A673 (cell line): ENCODE measurements around the gene SPIRE2. TPM values are rescaled to one million over a fixed set of nuclear protein-coding genes. Genes with fewer than 3 reads are reported as not detected.
"Not testable (repeated sequence)": the region's sequence is repeated elsewhere in the genome, so short reads cannot be mapped to it uniquely, and the experiment has no call there.

Source experiments
- BruUV-seq: library from RNA; stranded (reverse); fragments of 400-500 nt; replicated peaks from 2 replicates; lab custom pipeline; 2021; lab: Mats Ljungman, UMichigan
- CTCF ChIA-PET: fragments of 300-600 bp; sonication (Branson Sonifier 250); formaldehyde crosslinking; loops from one replicate; lab custom pipeline; 2022; ENCODE audit warnings: antibody characterized with exemption; lab: Charles Lee
- POLR2A ChIA-PET: fragments of 300-600 bp; sonication (Branson Sonifier 250); formaldehyde crosslinking; loops from one replicate; lab custom pipeline; 2022; ENCODE audit warnings: antibody characterized with exemption; ENCODE audit not compliant: low non-redundant PET; lab: Charles Lee
- DNase-seq: peaks from one replicate; pipeline ENCODE4 v3.0.0-alpha.2; 2015; ENCODE audit warnings: low spot score
- H3K27ac ChIP-seq: fragments of 200-600 bp; sonication (generic); 2 replicates; pipeline ENCODE4 v1.5.1; 2016; ENCODE audit warnings: mixed run types, low read depth, mild to moderate bottlenecking, mixed read lengths, antibody characterized with exemption, low read length; ENCODE audit not compliant: poor library complexity, severe bottlenecking
- H3K27me3 ChIP-seq: fragments of 200-600 bp; sonication (generic); replicated peaks from 2 replicates; pipeline ENCODE4 v1.6.1; 2017; ENCODE audit warnings: mixed run types, low read depth, mild to moderate bottlenecking, mixed read lengths, antibody characterized with exemption, low read length; ENCODE audit not compliant: insufficient read depth, poor library complexity
- H3K36me3 ChIP-seq: fragments of 200-600 bp; sonication (generic); 2 replicates; pipeline ENCODE4 v1.6.1; 2016; ENCODE audit warnings: mixed run types, mild to moderate bottlenecking, mixed read lengths, antibody characterized with exemption, low read length; ENCODE audit not compliant: insufficient read depth, poor library complexity, severe bottlenecking
- H3K4me1 ChIP-seq: fragments of 200-600 bp; sonication (generic); 2 replicates; pipeline ENCODE4 v1.6.1; 2017; ENCODE audit warnings: mixed run types, mild to moderate bottlenecking, mixed read lengths, antibody characterized with exemption, low read length; ENCODE audit not compliant: insufficient read depth, poor library complexity, severe bottlenecking
- H3K4me3 ChIP-seq: fragments of 200-600 bp; sonication (generic); 2 replicates; pipeline ENCODE4 v1.5.1; 2016; ENCODE audit warnings: low read depth, mixed run types, mild to moderate bottlenecking, mixed read lengths, low read length; ENCODE audit not compliant: poor library complexity, severe bottlenecking
- H3K9me3 ChIP-seq: fragments of 200-600 bp; sonication (generic); 2 replicates; pipeline ENCODE4 v1.6.1; 2016; ENCODE audit warnings: mixed run types, low read depth, mild to moderate bottlenecking, mixed read lengths, antibody characterized with exemption, low read length; ENCODE audit not compliant: poor library complexity, severe bottlenecking
- EZH2 ChIP-seq: fragments of 200-600 bp; sonication (generic); IDR thresholded peaks from 2 replicates; pipeline ENCODE4 v1.6.1; 2017; ENCODE audit warnings: borderline replicate concordance, low read depth, mild to moderate bottlenecking, mixed read lengths, antibody characterized with exemption, low read length; ENCODE audit not compliant: poor library complexity, severe bottlenecking
- intact Hi-C: fragments of 100-400 bp; cut with micrococcal nuclease; formaldehyde crosslinking; loops from one replicate; pipeline ENCODE4 v1.10.0; 2022; ENCODE audit not compliant: unreplicated experiment
- total RNA-seq: library from RNA; stranded (reverse); gene quantifications from 2 replicates; pipeline ENCODE4 v1.2.3, GENCODE V29; 2021
- TF ChIP-seq, protein P1 (sequence below): fragments of 300-800, 200-600 bp; sonication (generic); conservative IDR thresholded peaks from 2 replicates; pipeline ENCODE4 v1.5.1; 2017; ENCODE audit warnings: low read depth, mild to moderate bottlenecking, antibody characterized with exemption, low read length, moderate library complexity, mixed read lengths

Gene SPIRE2
- total RNA-seq, 1 experiment from 2014 or later: 18.9 TPM

DNA sequence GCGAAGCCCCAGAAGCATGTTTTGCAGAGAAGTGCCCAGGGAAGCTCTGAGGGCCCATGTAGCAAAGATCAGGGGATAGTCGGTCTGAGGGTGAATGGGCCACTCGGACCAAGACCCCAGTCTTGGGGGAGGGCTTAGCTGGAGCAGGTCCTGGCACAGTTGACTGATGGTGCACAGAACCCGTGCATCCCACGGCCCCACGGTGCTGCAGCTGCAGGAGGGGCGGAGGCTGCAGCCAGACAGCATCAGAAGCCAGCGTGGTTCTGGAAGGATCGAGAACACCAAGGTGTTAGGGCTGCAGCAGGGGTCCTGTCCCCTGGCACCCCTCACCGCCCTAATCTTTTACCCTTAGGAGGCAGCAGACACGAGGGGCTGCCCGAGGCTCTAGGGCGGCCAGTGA, 83.9 kb downstream of the SPIRE2 start:
- CTCF ChIA-PET: interaction anchor here (0.6 kb wide), 1 partner anchor 121 kb away, joined by 3 read pairs; no protein-coding TSS in a partner anchor
- Histone ChIP-seq H3K27ac (no peak overlapping the region), H3K36me3 (peaks cover 40% of the 10 kb centered on the region), H3K4me3 (no peak overlapping the region), H3K27me3 (no peaks in the 10 kb centered on the region), H3K9me3 (peaks cover 7% of the 10 kb centered on the region), H3K4me1 (peaks cover 6% of the 10 kb centered on the region)
- intact Hi-C loops: loop anchor here (10.0 kb wide), 1 partner anchor 207 kb away; the partner anchor contains the start of gene SPATA2L
- BruUV-seq: no TSS peak
- TF ChIP-seq, protein P1, sequence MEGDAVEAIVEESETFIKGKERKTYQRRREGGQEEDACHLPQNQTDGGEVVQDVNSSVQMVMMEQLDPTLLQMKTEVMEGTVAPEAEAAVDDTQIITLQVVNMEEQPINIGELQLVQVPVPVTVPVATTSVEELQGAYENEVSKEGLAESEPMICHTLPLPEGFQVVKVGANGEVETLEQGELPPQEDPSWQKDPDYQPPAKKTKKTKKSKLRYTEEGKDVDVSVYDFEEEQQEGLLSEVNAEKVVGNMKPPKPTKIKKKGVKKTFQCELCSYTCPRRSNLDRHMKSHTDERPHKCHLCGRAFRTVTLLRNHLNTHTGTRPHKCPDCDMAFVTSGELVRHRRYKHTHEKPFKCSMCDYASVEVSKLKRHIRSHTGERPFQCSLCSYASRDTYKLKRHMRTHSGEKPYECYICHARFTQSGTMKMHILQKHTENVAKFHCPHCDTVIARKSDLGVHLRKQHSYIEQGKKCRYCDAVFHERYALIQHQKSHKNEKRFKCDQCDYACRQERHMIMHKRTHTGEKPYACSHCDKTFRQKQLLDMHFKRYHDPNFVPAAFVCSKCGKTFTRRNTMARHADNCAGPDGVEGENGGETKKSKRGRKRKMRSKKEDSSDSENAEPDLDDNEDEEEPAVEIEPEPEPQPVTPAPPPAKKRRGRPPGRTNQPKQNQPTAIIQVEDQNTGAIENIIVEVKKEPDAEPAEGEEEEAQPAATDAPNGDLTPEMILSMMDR: no peak
- no peak for TF ChIP-seq EZH2
- no peak for DNase-seq
- POLR2A ChIA-PET: no interaction called here

DNA sequence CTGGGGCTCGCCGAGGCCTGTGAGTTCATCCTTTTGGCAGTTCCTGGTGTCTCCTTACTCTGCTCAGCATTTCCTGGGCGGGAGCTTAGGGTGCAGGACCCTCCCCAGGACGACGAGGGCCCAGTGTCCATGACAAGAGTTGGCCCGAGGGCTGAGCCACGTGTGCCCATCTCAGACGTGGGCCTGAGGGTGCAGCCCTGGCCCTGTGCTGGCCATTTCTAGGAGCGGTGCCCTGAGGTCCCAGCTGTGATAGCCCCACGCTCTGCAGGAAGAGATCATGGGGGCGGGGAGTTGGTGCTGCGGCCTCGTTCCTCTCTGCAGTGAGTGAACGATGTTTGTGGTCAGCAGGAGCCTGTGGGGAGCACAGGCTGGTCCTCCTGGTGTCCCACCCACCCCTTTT, 84.4 kb downstream of the SPIRE2 start:
- H3K9me3 ChIP-seq: peaks cover 7% of the 10 kb centered on the region
- peaks cover 10% of the 10 kb centered on the region for H3K4me1 ChIP-seq
- H3K4me3 ChIP-seq: no peak overlapping the region
- TF ChIP-seq, protein P1: no peak
- no peak for TF ChIP-seq EZH2
- no peak for DNase-seq
- peaks cover 40% of the 10 kb centered on the region for H3K36me3 ChIP-seq
- no peaks in the 10 kb centered on the region for H3K27me3 ChIP-seq
- intact Hi-C loops: loop anchor here (10.0 kb wide), 1 partner anchor 208 kb away; the partner anchor contains the start of gene SPATA2L
- ChIA-PET POLR2A (no interaction called here), CTCF (no interaction called here)
- no peak overlapping the region for H3K27ac ChIP-seq
- no TSS peak for BruUV-seq

DNA sequence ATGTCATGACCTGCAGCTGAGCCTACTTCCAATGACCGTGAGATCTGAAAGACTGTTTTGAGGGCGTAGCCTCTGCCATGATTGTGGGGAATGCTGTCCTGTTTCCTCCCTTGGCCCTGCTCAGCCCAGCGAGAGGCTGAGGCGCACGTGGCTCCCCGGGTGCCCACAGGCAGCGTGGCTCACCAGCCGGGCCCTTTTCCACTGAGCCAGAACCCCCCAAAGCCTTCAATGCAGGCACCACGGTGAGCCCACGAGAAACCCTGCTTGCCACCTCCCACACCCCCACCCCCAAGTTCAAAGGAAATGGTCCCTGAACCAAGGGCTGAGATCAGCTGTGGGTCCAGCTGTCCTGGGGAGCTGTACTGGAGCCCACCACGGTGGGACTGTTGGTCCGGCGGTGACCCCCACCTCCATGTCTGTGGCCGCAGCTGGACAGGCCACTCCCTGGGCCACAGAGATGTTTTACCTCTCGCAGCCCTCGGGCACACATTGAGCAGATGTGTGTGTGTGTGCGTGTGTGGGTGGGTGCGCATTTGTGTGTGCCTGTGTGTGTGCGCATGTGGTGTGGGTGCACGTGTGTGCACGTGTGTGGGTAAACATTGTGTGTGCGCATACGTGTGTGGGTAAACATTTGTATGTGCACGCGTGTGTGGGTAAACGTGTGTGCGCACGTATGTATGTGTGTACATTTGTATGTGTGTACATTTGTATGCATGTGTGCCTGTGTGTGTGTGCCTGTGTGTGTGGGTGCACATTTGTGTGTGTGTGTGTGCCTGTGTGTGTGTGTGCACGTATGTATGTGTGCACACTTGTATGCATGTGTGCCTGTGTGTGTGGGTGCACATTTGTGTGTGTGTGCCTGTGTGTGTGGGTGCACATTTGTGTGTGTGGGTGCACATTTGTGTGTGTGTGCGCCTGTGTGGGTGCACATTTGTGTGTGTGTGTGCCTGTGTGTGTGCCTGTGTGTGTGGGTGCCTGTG, 85.4 kb downstream of the SPIRE2 start:
- Histone ChIP-seq H3K4me3 (no peak overlapping the region), H3K4me1 (peaks cover 19% of the 10 kb centered on the region), H3K9me3 (no peaks in the 10 kb centered on the region), H3K36me3 (peaks cover 32% of the 10 kb centered on the region), H3K27ac (no peak overlapping the region), H3K27me3 (no peaks in the 10 kb centered on the region)
- DNase-seq: no peak
- no TSS peak for BruUV-seq
- CTCF ChIA-PET: no interaction called here
- TF ChIP-seq EZH2: no peak
- TF ChIP-seq, protein P1: no peak
- intact Hi-C loops: loop anchor here (10.0 kb wide), 1 partner anchor 209 kb away; the partner anchor contains the start of gene SPATA2L
- POLR2A ChIA-PET: no interaction called here

DNA sequence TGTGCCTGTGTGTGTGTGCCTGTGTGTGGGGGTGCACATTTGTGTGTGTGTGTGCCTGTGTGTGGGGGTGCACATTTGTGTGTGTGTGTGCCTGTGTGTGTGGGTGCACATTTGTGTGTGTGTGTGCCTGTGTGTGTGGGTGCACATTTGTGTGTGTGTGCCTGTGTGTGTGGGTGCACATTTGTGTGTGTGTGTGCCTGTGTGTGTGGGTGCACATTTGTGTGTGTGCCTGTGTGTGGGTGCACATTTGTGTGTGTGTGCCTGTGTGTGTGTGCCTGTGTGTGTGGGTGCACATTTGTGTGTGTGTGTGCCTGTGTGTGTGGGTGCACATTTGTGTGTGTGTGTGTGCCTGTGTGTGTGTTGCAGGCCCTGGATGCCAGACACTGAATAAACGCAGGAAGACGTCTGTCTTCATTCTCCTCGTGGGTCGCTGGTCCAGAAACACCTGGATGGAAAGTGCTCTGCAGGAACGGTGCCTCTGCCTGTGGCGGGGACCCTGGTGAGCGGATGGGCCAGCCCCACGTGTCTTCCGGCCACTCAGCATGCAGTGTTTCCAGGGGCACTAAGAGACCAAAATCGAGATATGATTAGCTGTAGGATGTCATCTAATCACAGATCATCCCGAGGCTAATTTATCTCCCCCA, 86.5 kb downstream of the SPIRE2 start:
- H3K9me3 ChIP-seq, CTCF ChIA-PET, POLR2A ChIA-PET, H3K4me3 ChIP-seq, DNase-seq, H3K27ac ChIP-seq, BruUV-seq, H3K27me3 ChIP-seq: not testable (repeated sequence)
- Histone ChIP-seq H3K4me1 (peaks cover 22% of the 10 kb centered on the region), H3K36me3 (peaks cover 22% of the 10 kb centered on the region)
- intact Hi-C loops: loop anchor here (10.0 kb wide), 1 partner anchor 210 kb away; the partner anchor contains the start of gene SPATA2L
